ENCODE results near the gene PACSIN2. TPM values are rescaled to one million over a fixed set of nuclear protein-coding genes. Genes with fewer than 3 reads are reported as not detected.

Gene PACSIN2
- total RNA-seq, 1 experiment from 2014 or later = 103 TPM

GRCh38 chr22:42983470-42983869, 31.5 kb downstream of the PACSIN2 start:
- ChIA-PET POLR2A (ENCODE audit: unreplicated experiment) (interaction anchor here (0.7 kb wide), 1 partner anchor 50 kb away, joined by 3 read pairs; no protein-coding TSS in a partner anchor), CTCF (interaction anchor here (0.7 kb wide), 1 partner anchor 152 kb away, joined by 7 read pairs; no protein-coding TSS in a partner anchor)
- DNase-seq = no peak
- intact Hi-C loops (cut with micrococcal nuclease; ENCODE audit: unreplicated experiment) = no loop called here
- Histone ChIP-seq H3K27ac (no peak overlapping the region), H3K36me3 (ENCODE audit: low read depth) (peaks cover 4% of the 10 kb centered on the region; the same call in 1 of the 2 replicates), H3K9me3 (ENCODE audit: insufficient read depth, low read depth) (no peaks in the 10 kb centered on the region), H2AFZ (no peak overlapping the region), H3F3A (ENCODE audit: insufficient read depth, low read depth) (peaks cover 31% of the 10 kb centered on the region), H3K27me3 (ENCODE audit: insufficient read depth, low read depth) (no peaks in the 10 kb centered on the region), H4K20me1 (ENCODE audit: insufficient read depth) (peaks cover 20% of the 10 kb centered on the region), H3K4me1 (replicated peaks; ENCODE audit: insufficient read depth) (peaks cover 18% of the 10 kb centered on the region), H3K79me2 (ENCODE audit: low read depth) (peaks cover 63% of the 10 kb centered on the region), H3K4me2 (no peak overlapping the region), H3K9me2 (ENCODE audit: insufficient read depth) (no peaks in the 10 kb centered on the region), H3K4me3 (no peak overlapping the region)
- no peak for TF ChIP-seq CTCF (conservative IDR thresholded peaks at IDR 0.05)
- no peak for TF ChIP-seq EZH2 (IDR thresholded peaks at IDR 0.05; ENCODE audit: low read depth)
- no TSS peak for BruUV-seq (replicated peaks)

GRCh38 chr22:42979606-42980005, 35.3 kb downstream of the PACSIN2 start:
- Histone ChIP-seq H3K27ac (peak overlapping the region; percentile 80), H3K4me1 (replicated peaks; ENCODE audit: insufficient read depth) (peaks cover 46% of the 10 kb centered on the region), H3K36me3 (ENCODE audit: low read depth) (no peaks in the 10 kb centered on the region), H3K27me3 (ENCODE audit: insufficient read depth, low read depth) (no peaks in the 10 kb centered on the region), H3F3A (ENCODE audit: insufficient read depth, low read depth) (peaks cover 46% of the 10 kb centered on the region), H4K20me1 (ENCODE audit: insufficient read depth) (peaks cover 25% of the 10 kb centered on the region), H2AFZ (no peak overlapping the region), H3K79me2 (ENCODE audit: low read depth) (peaks cover 61% of the 10 kb centered on the region), H3K9me3 (ENCODE audit: insufficient read depth, low read depth) (no peaks in the 10 kb centered on the region), H3K9me2 (ENCODE audit: insufficient read depth) (no peaks in the 10 kb centered on the region), H3K4me3 (no peak overlapping the region), H3K4me2 (no peak overlapping the region)
- ChIA-PET POLR2A (ENCODE audit: unreplicated experiment) (no interaction called here), CTCF (interaction anchor here (0.6 kb wide), 1 partner anchor 155 kb away, joined by 9 read pairs; no protein-coding TSS in a partner anchor)
- BruUV-seq (replicated peaks) = no TSS peak
- no peak for DNase-seq
- intact Hi-C loops (cut with micrococcal nuclease; ENCODE audit: unreplicated experiment) = loop anchor here (2.0 to 5.0 kb wide), 2 partner anchors 33 to 39 kb away; no protein-coding TSS in a partner anchor
- TF ChIP-seq EZH2 (IDR thresholded peaks at IDR 0.05; ENCODE audit: low read depth) (no peak), CTCF (conservative IDR thresholded peaks at IDR 0.05) (no peak)

GRCh38 chr22:42978453-42979103, 36.4 kb downstream of the PACSIN2 start:
- H2AFZ ChIP-seq = no peak overlapping the region
- H3K27me3 ChIP-seq (ENCODE audit: insufficient read depth, low read depth) = no peaks in the 10 kb centered on the region
- H3K9me2 ChIP-seq (ENCODE audit: insufficient read depth) = no peaks in the 10 kb centered on the region
- no peak for TF ChIP-seq EZH2 (IDR thresholded peaks at IDR 0.05; ENCODE audit: low read depth)
- no peak for TF ChIP-seq CTCF (conservative IDR thresholded peaks at IDR 0.05)
- no TSS peak for BruUV-seq (replicated peaks)
- ChIA-PET POLR2A (ENCODE audit: unreplicated experiment) (interaction anchor here (0.5 to 0.7 kb wide), 4 partner anchors 12 to 131 kb away, joined by 3 to 5 read pairs (median 4); no protein-coding TSS in a partner anchor), CTCF (interaction anchor here (1.1 kb wide), 1 partner anchor 32 kb away, joined by 3 read pairs; no protein-coding TSS in a partner anchor)
- H3K27ac ChIP-seq = peak overlapping the region; percentile 80
- H3K4me1 ChIP-seq (replicated peaks; ENCODE audit: insufficient read depth) = peaks cover 46% of the 10 kb centered on the region
- no peaks in the 10 kb centered on the region for H3K9me3 ChIP-seq (ENCODE audit: insufficient read depth, low read depth)
- H3K36me3 ChIP-seq (ENCODE audit: low read depth) = no peaks in the 10 kb centered on the region
- peak; percentile 75 to 98 for DNase-seq
- H4K20me1 ChIP-seq (ENCODE audit: insufficient read depth) = peaks cover 32% of the 10 kb centered on the region
- peaks cover 43% of the 10 kb centered on the region for H3F3A ChIP-seq (ENCODE audit: insufficient read depth, low read depth)
- peak overlapping the region; percentile 60 for H3K4me2 ChIP-seq
- 0 out of 2 replicates have a peak overlapping the region, but pooled peaks have one; percentile 9 for H3K4me3 ChIP-seq
- intact Hi-C loops (cut with micrococcal nuclease; ENCODE audit: unreplicated experiment) = loop anchor here (2.0 to 5.0 kb wide), 2 partner anchors 34 to 38 kb away; no protein-coding TSS in a partner anchor
- peaks cover 61% of the 10 kb centered on the region for H3K79me2 ChIP-seq (ENCODE audit: low read depth)
